HuH-7.5 (cell line): ENCODE data around the gene TMEM88.

Source experiments
- DNase-seq: peaks from one replicate; pipeline ENCODE4 v3.0.0; 2011; ENCODE audit warnings: low spot score

The TMEM88 gene

GRCh38 chr17:7843536-7844291 is 11.2 kb upstream of the TMEM88 start:
- DNase-seq = peak; percentile 82

- peak; percentile 96 for DNase-seq
These were observed 10.3 kb upstream of the TMEM88 start for GRCh38 chr17:7844292-7845154.

- no peak for DNase-seq
These were observed 9.4 kb upstream of the TMEM88 start for GRCh38 chr17:7845359-7846062.

- no peak for DNase-seq
These were observed 8.7 kb upstream of the TMEM88 start for GRCh38 chr17:7846063-7846735.

- DNase-seq = no peak
These were observed 7.9 kb upstream of the TMEM88 start for GRCh38 chr17:7846765-7847661.

GRCh38 chr17:7848131-7848579 is 6.7 kb upstream of the TMEM88 start:
- DNase-seq = no peak

GRCh38 chr17:7848739-7849129 is 6.1 kb upstream of the TMEM88 start:
- DNase-seq = no peak

GRCh38 chr17:7849130-7849750 is 5.6 kb upstream of the TMEM88 start:
- DNase-seq = no peak

- no peak for DNase-seq
These were observed 4.9 kb upstream of the TMEM88 start for GRCh38 chr17:7849751-7850504.

- no peak for DNase-seq
These were observed 4.0 kb upstream of the TMEM88 start for GRCh38 chr17:7850701-7851437.

- peak; percentile 70 for DNase-seq
These were observed 3.2 kb upstream of the TMEM88 start for GRCh38 chr17:7851438-7852261.

GRCh38 chr17:7852262-7852670 is 2.6 kb upstream of the TMEM88 start:
- DNase-seq = no peak

- no peak for DNase-seq
These were observed 1.8 kb upstream of the TMEM88 start for GRCh38 chr17:7852919-7853690.

GRCh38 chr17:7853691-7854038 is 1.2 kb upstream of the TMEM88 start:
- DNase-seq = no peak

GRCh38 chr17:7854078-7854777 is 638 bp upstream of the TMEM88 start:
- DNase-seq = no peak

- no peak for DNase-seq
These were observed 769 bp downstream of the TMEM88 start for GRCh38 chr17:7855660-7856010.
